ENCODE data around the gene ROBO1. TPM values are rescaled to one million over a fixed set of nuclear protein-coding genes. Genes with fewer than 3 reads are reported as not detected.

Gene ROBO1
- total and polyA plus RNA-seq, 2 of the 13 experiments (the other 11 are each of a cell fraction or from before 2014, with no cell fraction given): 52.2 to 71.0 TPM

DNA sequence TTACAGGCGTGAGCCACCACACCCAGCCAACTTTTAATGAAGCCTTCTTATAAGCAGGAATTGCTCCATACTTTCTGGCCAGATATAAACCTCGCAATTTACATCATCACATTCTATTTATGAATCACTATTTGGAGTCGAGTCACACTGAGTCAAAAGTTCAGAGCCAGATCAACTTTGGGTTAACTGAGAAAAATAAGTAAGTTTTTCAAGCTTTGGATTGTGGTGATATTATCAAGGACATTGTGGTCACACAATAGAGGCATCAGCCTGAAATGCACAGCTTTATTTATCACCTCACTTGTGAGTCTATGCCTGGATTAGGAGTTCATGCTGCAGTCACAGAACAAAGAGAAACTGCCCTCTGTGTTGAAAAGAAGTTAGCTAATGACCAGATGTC, 1163.5 kb downstream of the ROBO1 start:
- Histone ChIP-seq H3K79me2 (ENCODE audit: insufficient read depth, low read length) (no peaks in the 10 kb centered on the region), H3K4me3 (replicated peaks in 1 of 3; ENCODE audit: insufficient read depth in 1 of 3, low read depth in 2 of 3, low read length in 3 of 3) (no peak overlapping the region), H3K4me1 (ENCODE audit: insufficient read depth, low read length) (no peaks in the 10 kb centered on the region), H4K20me1 (ENCODE audit: insufficient read depth, low read length) (no peaks in the 10 kb centered on the region), H3K27ac (ENCODE audit: extremely low read length, insufficient read depth, low read length) (no peak overlapping the region), H3K36me3 (replicated peaks in 1 of 2; ENCODE audit: control insufficient read depth in 1 of 2, insufficient read depth in 2 of 2, low read length in 2 of 2) (peaks cover 12 to 45% of the 10 kb centered on the region in 2 experiments; a peak in 4 of 5 replicates), H3K9ac (ENCODE audit: insufficient read depth, low read depth, low read length) (no peak overlapping the region), H3K27me3 (ENCODE audit: control insufficient read depth in 1 of 2, insufficient read depth in 2 of 2, low read length in 2 of 2) (no peaks in the 10 kb centered on the region), H3K9me3 (ENCODE audit: low read length) (no peaks in the 10 kb centered on the region), H2AFZ (ENCODE audit: low read length) (no peak overlapping the region), H3K4me2 (ENCODE audit: low read depth, low read length) (no peak overlapping the region)
- in situ Hi-C loops (cut with HindIII; ENCODE audit: extremely low pct_ligation_motif_present, low pct_unique_long_range_greater_than_20kb): no loop called here
- no TSS peak for BruUV-seq (replicated peaks)
- intact Hi-C loops (cut with micrococcal nuclease; ENCODE audit: unreplicated experiment): no loop called here
- POLR2A ChIA-PET: no interaction called here
- no peak for DNase-seq (ENCODE audit: low spot score)
- TF ChIP-seq, protein P1, sequence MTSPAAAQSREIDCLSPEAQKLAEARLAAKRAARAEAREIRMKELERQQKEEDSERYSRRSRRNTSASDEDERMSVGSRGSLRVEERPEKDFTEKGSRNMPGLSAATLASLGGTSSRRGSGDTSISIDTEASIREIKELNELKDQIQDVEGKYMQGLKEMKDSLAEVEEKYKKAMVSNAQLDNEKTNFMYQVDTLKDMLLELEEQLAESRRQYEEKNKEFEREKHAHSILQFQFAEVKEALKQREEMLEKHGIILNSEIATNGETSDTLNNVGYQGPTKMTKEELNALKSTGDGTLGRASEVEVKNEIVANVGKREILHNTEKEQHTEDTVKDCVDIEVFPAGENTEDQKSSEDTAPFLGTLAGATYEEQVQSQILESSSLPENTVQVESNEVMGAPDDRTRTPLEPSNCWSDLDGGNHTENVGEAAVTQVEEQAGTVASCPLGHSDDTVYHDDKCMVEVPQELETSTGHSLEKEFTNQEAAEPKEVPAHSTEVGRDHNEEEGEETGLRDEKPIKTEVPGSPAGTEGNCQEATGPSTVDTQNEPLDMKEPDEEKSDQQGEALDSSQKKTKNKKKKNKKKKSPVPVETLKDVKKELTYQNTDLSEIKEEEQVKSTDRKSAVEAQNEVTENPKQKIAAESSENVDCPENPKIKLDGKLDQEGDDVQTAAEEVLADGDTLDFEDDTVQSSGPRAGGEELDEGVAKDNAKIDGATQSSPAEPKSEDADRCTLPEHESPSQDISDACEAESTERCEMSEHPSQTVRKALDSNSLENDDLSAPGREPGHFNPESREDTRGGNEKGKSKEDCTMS (CRISPR knock-in tag; conservative IDR thresholded peaks at IDR 0.05): no peak
- FAIRE-seq: no peak
- ATAC-seq: no peak
- CTCF ChIA-PET (ENCODE audit: low intra/inter-chr PET ratio, low total read pairs): no interaction called here
- WGBS (ENCODE audit: low lambda C conversion rate): 95% methylated on average over 3 of the region's 3 CpGs

DNA sequence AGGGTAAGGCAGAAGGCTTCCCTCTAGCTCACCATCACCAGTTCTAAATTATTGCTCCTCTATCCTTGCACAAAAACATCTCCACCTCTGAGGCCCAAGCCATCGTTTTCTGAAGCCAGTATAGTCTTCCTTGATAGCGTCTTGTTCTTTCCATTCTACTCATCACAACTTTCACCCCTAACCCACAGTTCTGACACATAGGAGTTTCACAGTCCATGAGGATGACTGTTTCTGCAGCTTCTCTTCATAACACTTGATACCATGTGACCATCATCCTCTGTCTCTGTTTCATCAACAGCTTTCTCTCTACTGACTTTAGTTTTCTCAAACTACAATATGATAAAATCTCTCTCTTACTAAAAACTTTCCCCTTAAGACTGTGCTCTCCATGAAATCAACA, 1166.5 kb downstream of the ROBO1 start:
- no peak overlapping the region for H3K4me2 ChIP-seq (ENCODE audit: low read depth, low read length)
- H3K4me3 ChIP-seq (replicated peaks in 1 of 3; ENCODE audit: insufficient read depth in 1 of 3, low read depth in 2 of 3, low read length in 3 of 3): no peak overlapping the region
- POLR2A ChIA-PET: no interaction called here
- no peaks in the 10 kb centered on the region for H3K4me1 ChIP-seq (ENCODE audit: insufficient read depth, low read length)
- no peak for ATAC-seq
- H3K79me2 ChIP-seq (ENCODE audit: insufficient read depth, low read length): no peaks in the 10 kb centered on the region
- H3K36me3 ChIP-seq (replicated peaks in 1 of 2; ENCODE audit: control insufficient read depth in 1 of 2, insufficient read depth in 2 of 2, low read length in 2 of 2): peaks cover 7 to 37% of the 10 kb centered on the region in 2 experiments
- BruUV-seq (replicated peaks): no TSS peak
- no peak for DNase-seq (ENCODE audit: low spot score)
- in situ Hi-C loops (cut with HindIII; ENCODE audit: extremely low pct_ligation_motif_present, low pct_unique_long_range_greater_than_20kb) (no loop called here), intact Hi-C loops (cut with micrococcal nuclease; ENCODE audit: unreplicated experiment) (no loop called here)
- CTCF ChIA-PET (ENCODE audit: low intra/inter-chr PET ratio, low total read pairs): no interaction called here
- H3K9ac ChIP-seq (ENCODE audit: insufficient read depth, low read depth, low read length): no peak overlapping the region
- FAIRE-seq: no peak
- 96% methylated on average over 2 of the region's 2 CpGs for WGBS (ENCODE audit: low lambda C conversion rate)
- H3K27me3 ChIP-seq (ENCODE audit: control insufficient read depth in 1 of 2, insufficient read depth in 2 of 2, low read length in 2 of 2): no peaks in the 10 kb centered on the region
- H4K20me1 ChIP-seq (ENCODE audit: insufficient read depth, low read length): no peaks in the 10 kb centered on the region
- H3K9me3 ChIP-seq (ENCODE audit: low read length): no peaks in the 10 kb centered on the region
- no peak overlapping the region for H3K27ac ChIP-seq (ENCODE audit: extremely low read length, insufficient read depth, low read length)
- no peak overlapping the region for H2AFZ ChIP-seq (ENCODE audit: low read length)
- TF ChIP-seq ZNF354B (CRISPR knock-in tag; IDR thresholded peaks at IDR 0.05) (no peak), SP5 (CRISPR knock-in tag; IDR thresholded peaks at IDR 0.05; ENCODE audit: borderline replicate concordance, low read depth) (no peak), ZSCAN21 (CRISPR knock-in tag; IDR thresholded peaks at IDR 0.05; ENCODE audit: borderline replicate concordance) (no peak), ZSCAN22 (CRISPR knock-in tag; IDR thresholded peaks at IDR 0.05) (no peak), ZNF326 (CRISPR knock-in tag; IDR thresholded peaks at IDR 0.05; ENCODE audit: borderline replicate concordance) (no peak), RARG (CRISPR knock-in tag; IDR thresholded peaks at IDR 0.05; ENCODE audit: low read depth) (no peak)
- TF ChIP-seq, protein P2, sequence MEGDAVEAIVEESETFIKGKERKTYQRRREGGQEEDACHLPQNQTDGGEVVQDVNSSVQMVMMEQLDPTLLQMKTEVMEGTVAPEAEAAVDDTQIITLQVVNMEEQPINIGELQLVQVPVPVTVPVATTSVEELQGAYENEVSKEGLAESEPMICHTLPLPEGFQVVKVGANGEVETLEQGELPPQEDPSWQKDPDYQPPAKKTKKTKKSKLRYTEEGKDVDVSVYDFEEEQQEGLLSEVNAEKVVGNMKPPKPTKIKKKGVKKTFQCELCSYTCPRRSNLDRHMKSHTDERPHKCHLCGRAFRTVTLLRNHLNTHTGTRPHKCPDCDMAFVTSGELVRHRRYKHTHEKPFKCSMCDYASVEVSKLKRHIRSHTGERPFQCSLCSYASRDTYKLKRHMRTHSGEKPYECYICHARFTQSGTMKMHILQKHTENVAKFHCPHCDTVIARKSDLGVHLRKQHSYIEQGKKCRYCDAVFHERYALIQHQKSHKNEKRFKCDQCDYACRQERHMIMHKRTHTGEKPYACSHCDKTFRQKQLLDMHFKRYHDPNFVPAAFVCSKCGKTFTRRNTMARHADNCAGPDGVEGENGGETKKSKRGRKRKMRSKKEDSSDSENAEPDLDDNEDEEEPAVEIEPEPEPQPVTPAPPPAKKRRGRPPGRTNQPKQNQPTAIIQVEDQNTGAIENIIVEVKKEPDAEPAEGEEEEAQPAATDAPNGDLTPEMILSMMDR (CRISPR knock-in tag; IDR thresholded peaks at IDR 0.05): no peak
- TF ChIP-seq, protein P3, sequence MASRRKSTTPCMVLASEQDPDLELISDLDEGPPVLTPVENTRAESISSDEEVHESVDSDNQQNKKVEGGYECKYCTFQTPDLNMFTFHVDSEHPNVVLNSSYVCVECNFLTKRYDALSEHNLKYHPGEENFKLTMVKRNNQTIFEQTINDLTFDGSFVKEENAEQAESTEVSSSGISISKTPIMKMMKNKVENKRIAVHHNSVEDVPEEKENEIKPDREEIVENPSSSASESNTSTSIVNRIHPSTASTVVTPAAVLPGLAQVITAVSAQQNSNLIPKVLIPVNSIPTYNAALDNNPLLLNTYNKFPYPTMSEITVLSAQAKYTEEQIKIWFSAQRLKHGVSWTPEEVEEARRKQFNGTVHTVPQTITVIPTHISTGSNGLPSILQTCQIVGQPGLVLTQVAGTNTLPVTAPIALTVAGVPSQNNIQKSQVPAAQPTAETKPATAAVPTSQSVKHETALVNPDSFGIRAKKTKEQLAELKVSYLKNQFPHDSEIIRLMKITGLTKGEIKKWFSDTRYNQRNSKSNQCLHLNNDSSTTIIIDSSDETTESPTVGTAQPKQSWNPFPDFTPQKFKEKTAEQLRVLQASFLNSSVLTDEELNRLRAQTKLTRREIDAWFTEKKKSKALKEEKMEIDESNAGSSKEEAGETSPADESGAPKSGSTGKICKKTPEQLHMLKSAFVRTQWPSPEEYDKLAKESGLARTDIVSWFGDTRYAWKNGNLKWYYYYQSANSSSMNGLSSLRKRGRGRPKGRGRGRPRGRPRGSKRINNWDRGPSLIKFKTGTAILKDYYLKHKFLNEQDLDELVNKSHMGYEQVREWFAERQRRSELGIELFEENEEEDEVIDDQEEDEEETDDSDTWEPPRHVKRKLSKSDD (CRISPR knock-in tag; IDR thresholded peaks at IDR 0.05; ENCODE audit: low read depth): no peak
